ENCODE results near the gene ADGRA3.

DNA sequence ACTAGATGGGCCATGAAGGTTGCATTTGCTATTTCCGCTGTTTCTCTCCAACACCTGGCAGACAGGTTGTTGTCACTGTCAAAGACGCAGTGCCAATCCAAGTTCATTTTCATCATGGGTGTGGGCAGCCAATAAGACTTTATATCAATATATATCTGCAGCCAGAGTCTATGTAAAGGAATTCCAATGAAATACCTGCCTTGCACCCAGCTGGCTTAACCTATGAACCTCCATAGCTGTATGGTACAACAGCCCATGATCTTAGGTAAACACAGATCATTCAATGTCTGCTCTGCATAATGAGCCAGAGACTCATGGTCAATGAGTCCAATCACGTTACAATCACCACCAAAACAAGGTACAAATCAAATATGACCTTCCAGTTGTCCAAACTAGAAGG, 37.7 kb upstream of the ADGRA3 start:
- TF ChIP-seq, protein P1, sequence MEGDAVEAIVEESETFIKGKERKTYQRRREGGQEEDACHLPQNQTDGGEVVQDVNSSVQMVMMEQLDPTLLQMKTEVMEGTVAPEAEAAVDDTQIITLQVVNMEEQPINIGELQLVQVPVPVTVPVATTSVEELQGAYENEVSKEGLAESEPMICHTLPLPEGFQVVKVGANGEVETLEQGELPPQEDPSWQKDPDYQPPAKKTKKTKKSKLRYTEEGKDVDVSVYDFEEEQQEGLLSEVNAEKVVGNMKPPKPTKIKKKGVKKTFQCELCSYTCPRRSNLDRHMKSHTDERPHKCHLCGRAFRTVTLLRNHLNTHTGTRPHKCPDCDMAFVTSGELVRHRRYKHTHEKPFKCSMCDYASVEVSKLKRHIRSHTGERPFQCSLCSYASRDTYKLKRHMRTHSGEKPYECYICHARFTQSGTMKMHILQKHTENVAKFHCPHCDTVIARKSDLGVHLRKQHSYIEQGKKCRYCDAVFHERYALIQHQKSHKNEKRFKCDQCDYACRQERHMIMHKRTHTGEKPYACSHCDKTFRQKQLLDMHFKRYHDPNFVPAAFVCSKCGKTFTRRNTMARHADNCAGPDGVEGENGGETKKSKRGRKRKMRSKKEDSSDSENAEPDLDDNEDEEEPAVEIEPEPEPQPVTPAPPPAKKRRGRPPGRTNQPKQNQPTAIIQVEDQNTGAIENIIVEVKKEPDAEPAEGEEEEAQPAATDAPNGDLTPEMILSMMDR (IDR thresholded peaks at IDR 0.05; ENCODE audit: poor library complexity, severe bottlenecking) = no peak
- TF ChIP-seq, protein P2, sequence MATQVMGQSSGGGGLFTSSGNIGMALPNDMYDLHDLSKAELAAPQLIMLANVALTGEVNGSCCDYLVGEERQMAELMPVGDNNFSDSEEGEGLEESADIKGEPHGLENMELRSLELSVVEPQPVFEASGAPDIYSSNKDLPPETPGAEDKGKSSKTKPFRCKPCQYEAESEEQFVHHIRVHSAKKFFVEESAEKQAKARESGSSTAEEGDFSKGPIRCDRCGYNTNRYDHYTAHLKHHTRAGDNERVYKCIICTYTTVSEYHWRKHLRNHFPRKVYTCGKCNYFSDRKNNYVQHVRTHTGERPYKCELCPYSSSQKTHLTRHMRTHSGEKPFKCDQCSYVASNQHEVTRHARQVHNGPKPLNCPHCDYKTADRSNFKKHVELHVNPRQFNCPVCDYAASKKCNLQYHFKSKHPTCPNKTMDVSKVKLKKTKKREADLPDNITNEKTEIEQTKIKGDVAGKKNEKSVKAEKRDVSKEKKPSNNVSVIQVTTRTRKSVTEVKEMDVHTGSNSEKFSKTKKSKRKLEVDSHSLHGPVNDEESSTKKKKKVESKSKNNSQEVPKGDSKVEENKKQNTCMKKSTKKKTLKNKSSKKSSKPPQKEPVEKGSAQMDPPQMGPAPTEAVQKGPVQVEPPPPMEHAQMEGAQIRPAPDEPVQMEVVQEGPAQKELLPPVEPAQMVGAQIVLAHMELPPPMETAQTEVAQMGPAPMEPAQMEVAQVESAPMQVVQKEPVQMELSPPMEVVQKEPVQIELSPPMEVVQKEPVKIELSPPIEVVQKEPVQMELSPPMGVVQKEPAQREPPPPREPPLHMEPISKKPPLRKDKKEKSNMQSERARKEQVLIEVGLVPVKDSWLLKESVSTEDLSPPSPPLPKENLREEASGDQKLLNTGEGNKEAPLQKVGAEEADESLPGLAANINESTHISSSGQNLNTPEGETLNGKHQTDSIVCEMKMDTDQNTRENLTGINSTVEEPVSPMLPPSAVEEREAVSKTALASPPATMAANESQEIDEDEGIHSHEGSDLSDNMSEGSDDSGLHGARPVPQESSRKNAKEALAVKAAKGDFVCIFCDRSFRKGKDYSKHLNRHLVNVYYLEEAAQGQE (IDR thresholded peaks at IDR 0.05; ENCODE audit: borderline replicate concordance) = no peak
- TF ChIP-seq EZH2 (IDR thresholded peaks at IDR 0.05; ENCODE audit: borderline replicate concordance, insufficient read depth, low read length, poor library complexity, severe bottlenecking) (no peak), RAD21 (conservative IDR thresholded peaks at IDR 0.05) (no peak), EP300 (conservative IDR thresholded peaks at IDR 0.05; ENCODE audit: poor library complexity, severe bottlenecking) (no peak), POLR2AphosphoS5 (IDR thresholded peaks at IDR 0.05) (no peak), TAF1 (IDR thresholded peaks at IDR 0.05; ENCODE audit: low read depth) (no peak), SMC3 (conservative IDR thresholded peaks at IDR 0.05; ENCODE audit: poor library complexity) (no peak), MXI1 (conservative IDR thresholded peaks at IDR 0.05; ENCODE audit: poor library complexity, severe bottlenecking) (no peak)
